ENCODE results near the gene LRP1B.
"Not testable (repeated sequence)": the region's sequence is repeated elsewhere in the genome, so short reads cannot be mapped to it uniquely, and the experiment has no call there.

LRP1B gene

DNA sequence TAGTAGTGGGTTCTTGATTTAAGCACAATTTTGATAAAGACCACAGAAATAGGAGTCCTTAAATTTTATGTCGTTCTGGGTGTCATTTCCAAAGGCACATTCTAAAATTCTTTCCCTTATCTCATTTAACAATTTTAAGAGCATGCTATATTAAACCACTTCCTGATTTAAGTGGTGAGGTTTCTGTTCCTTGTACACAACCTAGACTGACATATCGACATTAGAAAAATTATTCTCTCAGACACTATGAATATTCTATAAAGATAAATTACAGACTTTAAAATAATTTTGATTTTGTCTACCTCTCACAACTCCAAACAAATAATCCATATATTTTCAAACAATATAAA lies 923.8 kb downstream of the LRP1B start:
- no peak for DNase-seq

DNA sequence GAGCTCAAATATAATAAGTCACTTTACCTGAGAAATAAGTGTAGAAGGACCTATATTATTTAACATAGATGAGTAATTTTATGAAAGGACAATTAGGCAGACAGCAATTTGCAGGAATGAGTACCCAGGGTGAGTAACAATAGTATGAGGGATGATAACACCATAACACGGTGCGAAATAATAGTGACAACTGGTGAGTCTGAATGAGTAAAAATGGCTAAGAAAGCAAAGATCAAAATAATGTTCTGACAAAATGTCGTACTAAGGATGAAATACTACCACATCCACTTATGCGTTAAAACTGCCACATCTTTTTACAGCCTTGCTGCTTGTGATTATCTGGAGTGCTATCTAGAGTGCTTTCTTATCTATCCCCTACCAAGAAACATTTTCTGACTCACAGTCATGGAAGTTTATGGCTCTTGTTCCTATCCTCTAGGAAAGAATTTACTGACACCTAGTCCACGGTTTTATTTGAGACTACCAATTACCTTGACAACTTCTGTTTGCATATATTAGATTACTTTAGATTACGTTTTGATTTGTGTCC lies 929.7 kb downstream of the LRP1B start:
- no peak for DNase-seq

DNA sequence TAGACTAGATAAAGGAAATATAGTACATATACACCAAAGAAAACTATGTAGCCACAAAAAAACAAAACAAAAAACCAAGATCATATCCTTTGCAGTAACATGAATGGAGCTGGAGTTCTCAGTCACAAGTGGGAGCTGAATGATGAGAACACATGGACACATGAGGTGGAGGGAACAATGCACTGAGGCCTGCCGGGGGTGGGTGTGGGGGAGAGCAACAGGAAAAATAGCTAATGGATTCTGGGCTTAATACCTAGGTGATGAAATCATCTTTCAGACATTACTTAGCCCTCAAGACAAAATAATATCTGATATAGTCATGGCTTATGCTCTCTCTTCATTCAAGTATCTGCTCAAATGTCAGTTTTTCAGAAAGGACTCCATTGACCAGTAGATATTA lies 930.6 kb downstream of the LRP1B start:
- no peak for DNase-seq

DNA sequence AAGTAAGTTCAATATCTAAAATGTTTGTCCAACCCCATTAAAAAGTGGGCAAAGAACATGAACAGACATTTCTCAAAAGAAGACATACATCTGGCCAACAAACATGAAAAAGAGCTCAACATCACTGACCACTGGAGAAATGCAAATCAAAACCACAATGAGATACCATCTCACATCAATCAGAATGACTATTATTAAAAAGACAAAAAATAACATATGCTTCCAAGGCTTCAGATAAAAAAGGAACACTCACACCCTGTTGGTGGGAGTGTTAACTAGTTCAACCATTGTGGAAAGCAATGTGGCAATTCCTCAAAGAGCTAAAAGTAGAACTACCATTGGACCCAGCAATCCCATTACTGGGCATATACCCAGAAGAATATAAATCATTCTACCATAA lies 931.1 kb downstream of the LRP1B start:
- DNase-seq, result no peak

DNA sequence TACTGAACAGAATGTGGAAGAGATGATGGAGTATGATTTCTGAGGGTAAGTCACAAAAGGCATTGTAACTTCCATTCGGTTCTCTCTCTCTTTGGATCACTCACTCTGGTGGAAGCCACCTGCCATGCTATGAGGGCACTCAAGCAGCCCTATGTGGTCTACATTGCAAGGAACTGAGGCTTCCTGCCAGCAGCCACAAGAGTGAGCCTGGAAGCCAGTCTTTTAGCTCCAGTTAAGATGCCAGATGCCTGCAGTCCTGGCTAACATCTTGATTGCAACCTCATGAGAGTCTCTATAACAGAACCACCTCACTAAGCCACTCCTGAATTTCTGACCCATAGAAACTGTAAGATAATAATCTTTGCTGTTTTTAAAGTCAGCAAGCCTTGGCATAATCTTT lies 935.7 kb downstream of the LRP1B start:
- DNase-seq, result no peak

DNA sequence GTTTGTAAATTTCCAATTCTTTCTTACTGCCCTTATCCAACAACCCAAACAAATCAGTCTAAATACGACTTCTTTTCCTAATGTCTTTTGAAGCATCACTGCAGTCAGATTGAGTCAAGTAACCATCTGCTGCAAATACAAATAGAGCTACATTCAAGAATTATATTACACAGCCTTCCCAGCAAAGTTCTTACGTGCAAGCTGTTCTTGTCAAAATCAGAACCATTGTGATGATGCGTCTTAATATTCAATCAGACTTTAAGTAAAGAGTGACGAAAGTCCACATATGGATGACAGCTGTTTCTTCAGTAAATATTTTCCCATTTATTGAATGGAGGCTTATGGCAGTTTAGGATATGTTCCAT lies 943.8 kb downstream of the LRP1B start:
- DNase-seq, result no peak

DNA sequence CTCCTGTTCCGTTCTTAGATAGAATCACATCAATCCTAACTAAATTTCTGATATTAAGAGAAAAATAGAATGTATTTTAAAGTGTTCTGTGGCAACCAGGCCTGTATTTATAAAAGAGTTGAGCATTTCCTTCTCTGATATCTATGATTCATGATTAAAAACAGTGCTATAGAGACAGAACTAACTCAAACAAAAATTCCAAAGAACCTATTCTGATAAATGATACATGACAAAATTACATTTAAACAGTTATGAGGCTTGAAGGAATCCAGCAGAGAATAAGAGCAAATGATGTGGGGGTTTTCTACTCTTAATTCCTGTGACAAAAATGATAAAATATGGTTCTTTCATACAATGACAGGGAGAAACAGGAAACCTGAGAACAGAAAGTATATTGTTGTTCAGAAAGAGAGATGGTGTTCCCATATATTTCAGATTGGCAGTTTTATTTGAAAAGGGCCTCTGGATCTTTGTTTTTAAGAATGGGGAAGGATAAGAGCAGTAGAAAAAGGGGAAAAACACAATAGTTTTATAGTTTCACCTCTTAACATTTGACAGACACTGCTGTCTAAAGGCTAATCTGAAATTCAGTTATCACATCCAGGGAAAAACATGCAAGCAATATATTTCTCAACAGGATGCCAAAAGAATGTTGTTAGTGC lies 944.3 kb downstream of the LRP1B start:
- DNase-seq, result no peak

DNA sequence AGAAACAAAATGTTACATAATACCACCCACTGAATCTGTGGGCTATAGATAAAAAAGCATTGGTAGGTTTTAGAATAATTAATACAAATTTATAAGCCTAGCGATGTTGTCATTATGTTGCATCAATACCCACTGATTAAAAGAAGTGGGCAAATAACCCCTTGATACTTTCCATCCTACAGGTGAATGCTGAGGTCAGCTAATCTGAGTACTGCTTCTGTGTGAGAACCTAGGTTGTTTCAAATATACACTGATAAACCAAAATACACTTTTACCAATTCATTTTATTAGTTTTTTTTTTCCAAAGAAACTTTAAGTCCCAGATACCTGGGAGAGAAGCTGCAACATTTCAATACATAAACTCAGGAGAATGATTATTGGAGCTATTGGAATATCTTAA lies 948.6 kb downstream of the LRP1B start:
- no peak for DNase-seq

DNA sequence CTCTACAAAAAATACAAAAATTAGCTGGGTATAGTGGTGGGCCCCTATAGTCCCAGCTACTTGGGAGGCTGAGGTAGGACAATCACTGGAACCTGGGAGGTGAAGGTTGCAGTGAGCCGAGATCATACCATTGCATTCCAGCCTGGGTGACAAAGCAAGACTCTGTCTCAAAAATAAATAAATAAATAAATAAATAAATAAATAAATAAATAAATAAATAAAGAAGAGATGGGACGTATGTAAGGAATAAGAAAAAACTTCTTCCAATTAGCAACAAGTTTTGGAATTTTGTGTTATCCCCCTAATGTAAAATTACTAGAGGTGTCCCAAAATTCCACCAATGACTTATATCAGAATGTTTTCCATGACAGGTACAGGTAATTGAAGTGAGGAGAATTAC lies 961.7 kb downstream of the LRP1B start:
- DNase-seq, result not testable (repeated sequence)

DNA sequence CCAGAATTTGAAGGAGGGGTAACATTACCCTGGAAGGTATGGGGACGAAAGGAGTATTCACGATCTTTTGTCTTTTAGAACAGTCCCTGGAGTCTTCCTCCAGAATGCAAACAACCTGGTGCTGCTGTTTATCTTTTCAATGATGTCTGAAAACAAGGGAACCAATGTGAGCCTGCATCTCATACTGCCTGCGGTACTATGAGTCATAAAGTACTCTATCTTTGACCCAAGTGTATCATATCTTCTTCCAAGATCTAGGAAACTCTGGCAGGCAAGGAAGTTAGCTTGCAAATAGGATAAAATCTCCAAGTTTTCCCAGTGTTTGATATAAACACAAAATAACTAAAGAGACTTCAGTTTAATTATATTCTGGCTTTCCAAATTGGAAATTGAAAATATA lies 968.5 kb downstream of the LRP1B start:
- DNase-seq, result no peak

DNA sequence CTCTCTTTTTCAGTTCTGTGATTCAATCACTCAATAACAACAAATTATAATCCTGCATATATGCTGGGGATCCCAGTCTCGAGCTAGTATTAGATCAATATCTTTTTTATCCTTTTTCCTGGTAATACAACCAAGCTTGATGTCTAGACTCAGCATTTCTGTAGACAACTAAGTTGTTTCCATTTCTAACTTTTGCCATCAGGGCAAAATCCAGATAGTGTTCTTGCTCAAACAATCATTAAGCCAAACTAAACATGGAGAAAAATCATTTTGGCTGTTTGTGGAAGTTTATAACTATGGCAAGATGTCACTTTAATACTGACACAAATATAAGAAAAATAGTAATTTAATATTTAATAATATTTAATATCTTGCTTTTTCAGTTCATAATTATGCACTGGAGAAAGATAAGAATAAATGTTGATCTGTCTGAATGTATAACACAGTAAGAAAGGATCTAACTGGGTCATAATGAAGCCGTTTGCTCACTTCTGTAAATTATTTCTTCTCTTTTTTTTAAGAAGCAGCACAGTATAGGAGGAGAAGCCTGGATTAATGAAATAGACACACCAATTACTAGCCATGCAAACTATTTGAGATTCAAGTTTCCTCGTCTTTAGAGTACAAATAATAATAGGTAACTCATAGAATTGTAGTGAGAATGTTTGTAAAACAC lies 979.1 kb downstream of the LRP1B start:
- no peak for DNase-seq

DNA sequence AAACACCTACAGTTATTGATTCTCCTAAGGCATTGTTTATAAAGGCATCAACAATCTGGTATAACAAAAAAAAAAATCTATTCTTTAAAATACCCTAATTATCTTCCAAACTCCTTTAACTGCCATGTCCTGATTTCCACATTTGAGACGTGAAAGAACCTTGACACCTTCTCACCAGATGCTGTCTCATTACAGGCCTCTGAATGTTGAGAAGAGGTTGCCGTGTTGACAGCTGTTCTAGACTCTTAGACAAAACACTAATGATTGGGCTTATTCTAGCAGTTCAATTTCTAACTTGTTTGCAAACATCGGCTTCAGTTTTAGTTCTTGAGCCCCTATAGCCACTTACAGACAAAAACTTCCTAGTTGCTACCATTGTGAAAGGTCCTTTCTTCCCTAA lies 988.8 kb downstream of the LRP1B start:
- DNase-seq, result no peak

DNA sequence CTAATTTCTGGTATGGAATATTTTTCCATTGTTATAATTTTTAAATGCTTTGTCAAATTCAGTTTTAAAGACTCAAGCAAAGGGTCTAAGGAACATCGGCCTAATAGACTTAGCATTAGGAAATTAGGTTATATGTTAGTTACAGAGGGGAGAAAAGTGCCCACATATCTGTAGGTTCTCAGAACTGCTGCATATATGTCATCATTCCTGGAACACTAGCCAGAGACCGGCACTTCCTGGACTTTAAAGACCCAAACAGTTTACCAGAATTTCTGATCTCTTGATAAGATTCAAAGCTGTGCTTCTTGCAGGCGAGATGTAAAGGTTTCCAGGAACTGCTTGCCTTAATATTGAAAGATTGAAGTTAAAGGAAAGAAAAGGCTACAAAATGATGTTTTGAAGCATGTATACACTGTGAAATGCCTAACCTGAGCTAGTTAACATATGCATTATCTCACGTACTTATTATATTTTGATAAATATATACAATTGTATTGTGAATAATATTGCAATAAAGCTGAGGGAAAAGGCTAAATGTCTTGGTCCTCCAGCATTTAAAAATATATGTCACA lies 993.6 kb downstream of the LRP1B start:
- DNase-seq, result no peak

DNA sequence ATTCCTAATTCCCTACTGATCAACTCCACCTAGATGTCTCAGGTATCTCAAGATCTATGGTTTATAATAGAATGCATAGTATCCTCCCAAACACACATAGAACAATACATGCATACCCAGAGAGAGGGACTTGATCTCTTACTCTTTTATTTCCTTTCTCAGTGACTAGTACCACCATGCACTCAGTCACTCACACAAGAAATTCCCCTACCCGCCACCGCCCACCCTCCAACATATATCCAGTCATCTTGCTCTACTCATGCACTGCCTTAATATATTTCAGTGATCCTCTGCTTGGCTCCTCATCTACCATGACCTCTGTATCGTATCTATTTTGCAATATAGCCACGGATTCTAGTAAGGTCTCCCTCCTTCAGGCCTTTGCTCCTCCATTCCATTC lies 996.9 kb downstream of the LRP1B start:
- no peak for DNase-seq

DNA sequence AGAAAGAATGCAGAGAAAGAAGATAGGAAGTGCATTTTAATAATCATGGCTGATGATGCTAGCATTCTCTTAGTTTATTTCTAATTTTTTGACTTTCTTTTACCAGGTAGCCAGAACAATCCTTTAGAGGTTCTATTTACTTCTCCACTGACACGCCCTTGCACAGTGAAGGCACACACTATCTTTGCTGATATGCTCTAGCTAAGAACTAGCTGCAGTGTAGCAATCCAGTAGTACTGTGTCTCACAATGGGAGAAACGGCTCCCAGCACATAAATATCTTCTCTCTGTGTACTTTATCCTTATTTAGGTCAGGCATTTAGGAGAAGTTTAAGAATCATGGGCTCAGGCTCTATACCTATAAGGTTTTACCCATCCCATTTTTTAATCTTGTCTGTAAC lies 1005.4 kb downstream of the LRP1B start:
- no peak for DNase-seq

DNA sequence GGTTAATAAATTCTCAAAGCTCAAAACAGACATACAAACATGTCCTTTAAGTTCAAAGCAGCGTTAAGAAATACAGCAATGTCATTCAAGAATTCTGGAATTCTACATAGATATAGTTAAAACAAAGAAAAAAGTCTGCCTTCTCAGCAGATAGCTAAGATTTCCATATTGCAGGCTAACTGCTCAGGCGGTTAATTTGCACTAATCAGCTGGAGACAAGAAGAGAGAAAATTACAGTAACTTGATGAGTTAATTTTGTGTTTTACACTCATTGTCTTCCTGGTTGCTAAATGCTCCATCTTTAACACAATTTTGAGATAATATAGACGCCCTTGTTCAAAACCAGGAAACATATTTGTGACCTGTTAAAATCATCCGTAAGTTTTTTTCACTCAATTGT lies 1012.0 kb downstream of the LRP1B start:
- no peak for DNase-seq

DNA sequence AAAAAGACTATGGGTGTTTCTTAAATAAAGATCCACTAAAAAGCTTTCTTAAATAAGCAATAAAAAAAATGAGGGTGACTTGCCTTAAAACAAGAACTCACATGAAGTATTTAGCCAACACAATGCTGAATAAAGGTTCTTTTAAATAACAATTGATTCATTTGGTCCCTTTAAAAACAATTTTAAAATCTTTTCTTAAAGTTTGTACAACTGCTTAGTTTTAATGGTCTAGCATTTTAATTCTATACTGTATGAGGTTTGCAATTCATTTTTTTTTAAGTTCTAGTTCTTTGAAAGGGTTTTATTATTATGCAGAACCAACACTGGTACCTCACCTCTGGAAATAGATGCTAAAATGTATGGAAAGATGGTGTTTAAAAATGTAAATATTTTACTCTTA lies 1017.5 kb downstream of the LRP1B start:
- DNase-seq, result no peak

DNA sequence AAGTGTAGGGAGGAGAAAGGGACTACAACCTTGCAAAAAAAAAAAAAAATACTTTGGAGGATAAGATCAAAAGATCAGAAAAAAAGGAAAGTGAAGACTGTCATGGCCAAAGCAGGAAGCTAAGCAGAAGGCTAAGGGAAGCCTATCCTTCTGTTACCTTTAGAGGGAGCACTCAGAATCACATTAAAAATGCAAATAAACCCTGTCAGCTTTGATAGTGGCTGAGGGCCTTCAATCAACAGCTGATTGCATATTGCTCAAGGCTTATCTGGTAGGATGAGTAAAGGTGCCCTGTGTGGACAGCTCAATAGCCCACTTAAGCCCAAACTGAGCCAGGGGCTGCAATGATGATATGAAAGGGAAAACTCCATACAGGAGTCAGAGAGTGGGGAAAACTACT lies 1021.2 kb downstream of the LRP1B start:
- no peak for DNase-seq

DNA sequence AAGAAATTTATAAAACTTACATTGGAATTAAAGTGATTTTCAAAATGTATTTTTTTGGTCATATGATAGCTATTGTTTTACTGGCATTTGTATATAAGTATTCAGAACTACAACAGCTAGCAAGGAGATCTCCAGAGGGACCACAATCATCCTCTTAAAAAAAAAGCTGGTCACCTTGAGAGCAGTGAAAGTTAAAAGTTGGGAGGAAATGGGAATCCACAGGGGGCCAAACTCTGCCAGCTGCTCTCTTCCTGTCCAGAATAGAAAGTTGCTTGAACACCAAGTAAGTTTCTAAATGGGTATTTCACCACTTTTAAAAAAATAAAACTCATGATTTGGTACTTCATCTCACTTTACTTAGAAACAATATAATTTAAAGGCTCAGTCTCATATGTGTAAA lies 1025.1 kb downstream of the LRP1B start:
- DNase-seq, result no peak

DNA sequence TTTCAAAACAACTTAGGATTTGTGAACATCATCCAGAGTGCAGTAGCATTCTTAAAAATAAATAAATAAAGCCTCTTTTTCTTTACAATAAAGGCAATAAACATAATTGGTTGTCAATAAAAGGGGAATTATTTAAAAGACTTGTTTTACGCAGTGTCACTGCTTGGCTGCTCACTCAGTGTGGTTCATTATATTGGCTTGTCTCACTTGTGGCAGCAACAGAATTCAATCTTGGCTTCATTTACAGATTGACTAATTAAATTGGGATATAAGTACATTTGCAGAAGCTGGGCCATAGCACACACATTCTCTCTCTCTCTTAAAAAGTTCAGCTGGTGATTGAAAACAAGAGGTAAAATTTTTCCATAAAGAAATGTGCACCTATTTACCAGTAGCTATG lies 1027.6 kb downstream of the LRP1B start:
- no peak for DNase-seq

DNA sequence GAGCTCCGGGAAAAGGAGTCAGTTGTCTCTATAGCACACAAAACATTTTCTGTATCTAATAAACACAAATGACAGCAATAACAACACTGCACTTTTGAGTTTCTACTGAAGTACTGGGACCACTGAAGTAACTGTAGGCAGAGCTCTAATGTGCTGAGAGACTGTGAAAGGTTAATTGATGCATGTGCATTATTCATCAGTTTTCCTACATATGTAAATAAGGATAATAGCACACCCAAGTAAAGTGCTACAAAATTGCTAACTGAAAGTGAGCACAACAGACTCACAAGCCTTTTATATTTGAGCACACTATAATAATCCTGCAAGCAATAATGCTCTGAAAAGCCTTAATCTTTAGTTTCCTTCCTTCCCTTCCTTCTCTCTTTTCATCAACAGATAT lies 1051.6 kb downstream of the LRP1B start:
- no peak for DNase-seq

DNA sequence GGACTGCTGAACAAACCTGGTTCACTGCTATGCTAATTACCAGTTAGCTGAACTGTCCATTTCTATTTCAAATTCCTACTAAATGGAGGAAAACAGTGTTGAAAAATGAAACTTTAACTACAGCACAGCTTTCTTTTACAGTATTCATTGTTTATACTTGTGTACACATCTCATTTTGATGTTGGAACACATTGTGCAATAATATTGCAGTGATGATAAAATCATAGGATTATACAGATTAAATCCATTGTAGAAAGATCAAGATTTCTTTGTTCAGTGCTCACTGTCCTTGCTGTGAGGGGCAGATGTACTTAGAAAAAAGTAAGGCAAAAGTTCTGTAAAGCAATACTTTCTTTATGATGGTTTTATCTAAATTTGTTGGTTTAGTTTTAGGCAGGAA lies 1055.1 kb downstream of the LRP1B start:
- no peak for DNase-seq

DNA sequence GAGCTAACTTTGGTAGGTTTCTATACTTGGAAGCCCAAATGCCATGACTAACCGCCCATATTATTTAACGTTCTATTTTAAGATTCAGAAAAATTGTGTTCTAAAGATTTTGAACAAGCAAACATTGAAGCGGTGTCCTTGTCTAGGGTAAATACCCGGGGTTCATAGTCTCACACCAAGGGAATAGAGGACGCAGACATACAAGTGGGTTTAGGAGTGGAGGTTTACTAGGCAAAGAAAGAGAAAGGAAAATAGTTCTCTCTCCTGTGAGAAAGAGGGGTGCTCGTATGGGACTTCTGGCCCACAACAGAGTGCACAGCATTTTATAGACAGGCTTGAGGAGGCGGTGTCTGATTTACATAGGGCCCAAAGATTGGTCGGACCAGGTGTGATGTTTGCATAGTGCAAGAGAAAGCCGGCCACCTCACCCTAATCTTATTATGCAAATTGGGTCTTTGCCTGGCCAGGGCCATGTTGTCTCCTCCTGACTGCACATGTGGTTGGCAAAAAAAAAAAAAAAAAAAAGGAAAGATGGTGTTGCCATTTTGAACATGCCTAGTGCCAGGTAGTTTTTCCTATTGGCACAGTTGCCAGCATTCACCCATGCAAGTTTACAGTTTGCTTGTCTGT lies 1062.6 kb downstream of the LRP1B start:
- no peak for DNase-seq

DNA sequence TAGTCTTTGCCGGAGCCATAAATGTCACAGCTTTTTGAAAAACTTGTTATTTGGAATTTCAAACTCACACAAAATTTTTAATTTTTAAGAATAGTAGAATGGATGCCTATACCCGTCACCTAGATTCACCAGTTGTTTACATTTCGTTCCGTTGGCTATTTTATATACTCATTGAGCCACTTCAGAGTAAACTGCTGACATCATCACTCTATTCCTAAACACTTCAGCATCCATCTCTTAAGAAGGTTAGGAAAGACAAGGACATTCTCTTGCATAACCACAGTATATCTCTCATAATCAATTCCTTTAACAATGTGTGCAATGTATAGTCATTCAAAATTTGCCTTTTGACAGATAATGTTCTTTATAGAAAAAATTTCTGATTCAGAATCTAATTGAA lies 1065.8 kb downstream of the LRP1B start:
- no peak for DNase-seq

All from CD4-positive, alpha-beta T cell treated with Interleukin-1 beta for 1 hour (primary cell).